ENCODE measurements around the gene UNC45B.

Gene UNC45B

DNA sequence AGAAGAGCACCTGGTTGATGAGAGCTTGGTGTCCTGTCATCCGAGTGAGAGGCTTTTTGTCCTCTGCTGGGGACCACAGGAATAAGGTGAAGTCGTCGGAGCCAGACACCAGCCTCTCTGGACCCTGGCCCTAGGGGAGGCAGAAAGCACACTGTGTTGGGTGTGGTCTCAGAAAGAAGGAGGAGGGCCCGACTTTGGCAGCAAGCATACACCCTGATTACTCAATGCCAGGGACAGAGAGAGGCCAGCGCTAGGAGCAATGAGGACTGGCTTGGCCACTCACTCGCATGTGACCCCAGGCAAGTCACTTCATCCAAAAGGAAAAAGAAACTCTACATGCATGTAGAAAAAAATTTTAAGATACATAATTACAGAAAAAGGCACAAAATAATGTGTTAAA is 12.3 kb upstream of the UNC45B start:
- Histone ChIP-seq H3K36me3 (peaks cover 98% of the 10 kb centered on the region), H3K27ac (no peak overlapping the region), H3K27me3 (ENCODE audit: insufficient read depth, low read depth, severe bottlenecking) (no peaks in the 10 kb centered on the region), H3K4me3 (ENCODE audit: low read depth, low read length) (no peak overlapping the region), H3K9me3 (ENCODE audit: severe bottlenecking) (no peaks in the 10 kb centered on the region)
- TF ChIP-seq, protein P1, sequence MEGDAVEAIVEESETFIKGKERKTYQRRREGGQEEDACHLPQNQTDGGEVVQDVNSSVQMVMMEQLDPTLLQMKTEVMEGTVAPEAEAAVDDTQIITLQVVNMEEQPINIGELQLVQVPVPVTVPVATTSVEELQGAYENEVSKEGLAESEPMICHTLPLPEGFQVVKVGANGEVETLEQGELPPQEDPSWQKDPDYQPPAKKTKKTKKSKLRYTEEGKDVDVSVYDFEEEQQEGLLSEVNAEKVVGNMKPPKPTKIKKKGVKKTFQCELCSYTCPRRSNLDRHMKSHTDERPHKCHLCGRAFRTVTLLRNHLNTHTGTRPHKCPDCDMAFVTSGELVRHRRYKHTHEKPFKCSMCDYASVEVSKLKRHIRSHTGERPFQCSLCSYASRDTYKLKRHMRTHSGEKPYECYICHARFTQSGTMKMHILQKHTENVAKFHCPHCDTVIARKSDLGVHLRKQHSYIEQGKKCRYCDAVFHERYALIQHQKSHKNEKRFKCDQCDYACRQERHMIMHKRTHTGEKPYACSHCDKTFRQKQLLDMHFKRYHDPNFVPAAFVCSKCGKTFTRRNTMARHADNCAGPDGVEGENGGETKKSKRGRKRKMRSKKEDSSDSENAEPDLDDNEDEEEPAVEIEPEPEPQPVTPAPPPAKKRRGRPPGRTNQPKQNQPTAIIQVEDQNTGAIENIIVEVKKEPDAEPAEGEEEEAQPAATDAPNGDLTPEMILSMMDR (IDR thresholded peaks at IDR 0.05; ENCODE audit: low read depth, low read length): no peak
- DNase-seq: no peak

DNA sequence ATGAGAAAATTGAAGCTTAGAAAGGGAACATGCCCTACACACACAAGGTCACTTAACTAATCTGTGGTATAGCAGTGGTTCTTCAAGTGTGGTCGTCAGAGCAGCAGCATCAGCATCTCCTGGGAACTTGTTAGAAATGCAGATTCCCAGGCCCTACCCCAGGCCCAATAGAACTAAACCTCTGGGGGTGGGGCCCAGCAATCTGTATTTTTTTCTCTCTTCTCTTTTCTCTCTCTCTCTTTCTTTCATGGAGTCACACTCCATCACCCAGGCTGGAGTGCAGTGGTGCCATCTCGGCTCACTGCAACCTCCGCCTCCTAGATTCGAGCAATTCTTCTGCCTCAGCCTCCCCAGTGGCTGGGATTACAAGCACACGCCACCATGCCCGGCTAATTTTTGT is 9.4 kb upstream of the UNC45B start:
- peaks cover 69% of the 10 kb centered on the region for H3K36me3 ChIP-seq
- H3K27me3 ChIP-seq (ENCODE audit: insufficient read depth, low read depth, severe bottlenecking): no peaks in the 10 kb centered on the region
- H3K9me3 ChIP-seq (ENCODE audit: severe bottlenecking): no peaks in the 10 kb centered on the region
- TF ChIP-seq, protein P1 (IDR thresholded peaks at IDR 0.05; ENCODE audit: low read depth, low read length): no peak
- DNase-seq: no peak
- H3K4me3 ChIP-seq (ENCODE audit: low read depth, low read length): no peak overlapping the region
- H3K27ac ChIP-seq: no peak overlapping the region

DNA sequence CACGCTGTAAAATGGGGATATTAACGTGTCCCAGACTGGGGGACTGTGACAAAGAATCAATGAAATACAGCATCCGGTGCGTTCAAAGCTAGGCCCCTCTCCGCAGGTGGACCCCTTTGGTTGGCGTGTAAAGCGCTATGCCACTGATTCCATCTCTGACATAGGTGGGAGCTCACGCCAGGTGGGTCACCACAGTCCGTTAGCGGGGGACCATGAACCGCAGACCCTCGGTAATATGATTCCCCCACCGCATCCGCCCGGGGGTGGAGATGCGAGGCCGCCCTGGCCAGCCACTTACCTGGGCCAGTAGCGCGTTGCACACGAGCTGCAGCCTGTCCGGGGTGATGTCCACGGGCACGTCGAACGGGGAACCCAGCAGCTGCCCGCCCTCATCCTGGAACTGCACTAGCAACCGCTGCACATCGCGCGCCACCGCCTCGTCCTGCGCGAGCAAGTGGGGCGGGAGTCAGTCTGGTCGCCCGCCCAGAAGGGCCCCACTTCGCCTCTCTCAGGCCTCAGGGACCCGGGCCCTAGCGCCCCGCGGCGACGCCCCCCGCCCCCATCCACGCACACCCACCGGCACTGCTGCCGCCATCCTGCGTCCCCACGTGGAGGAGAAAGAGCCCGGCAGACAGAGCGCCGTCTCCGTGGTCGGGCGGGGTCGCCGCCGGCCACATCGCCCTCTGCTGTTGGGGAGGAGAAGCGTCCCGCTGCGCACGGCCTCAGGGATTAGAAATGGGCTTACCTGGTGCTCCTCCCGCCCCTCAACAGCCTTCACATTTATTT is 5.7 kb upstream of the UNC45B start, which contains the start of gene NLE1:
TSS of gene NLE1 (minus strand) at position 623 of the 786 bp plus-strand sequence. CDS start at position 595, 28 bp downstream.
- peak within 1 kb of the TSS; percentile 74 for H3K27ac ChIP-seq
- TF ChIP-seq, protein P1 (IDR thresholded peaks at IDR 0.05; ENCODE audit: low read depth, low read length): peak; percentile 95
- H3K9me3 ChIP-seq (ENCODE audit: severe bottlenecking): no peaks in the 10 kb centered on the region
- H3K4me3 ChIP-seq (ENCODE audit: low read depth, low read length): peak within 1 kb of the TSS; percentile 96
- peak; percentile 87 for DNase-seq
- H3K36me3 ChIP-seq: peaks cover 32% of the 10 kb centered on the region
- H3K27me3 ChIP-seq (ENCODE audit: insufficient read depth, low read depth, severe bottlenecking): no peaks in the 10 kb centered on the region

DNA sequence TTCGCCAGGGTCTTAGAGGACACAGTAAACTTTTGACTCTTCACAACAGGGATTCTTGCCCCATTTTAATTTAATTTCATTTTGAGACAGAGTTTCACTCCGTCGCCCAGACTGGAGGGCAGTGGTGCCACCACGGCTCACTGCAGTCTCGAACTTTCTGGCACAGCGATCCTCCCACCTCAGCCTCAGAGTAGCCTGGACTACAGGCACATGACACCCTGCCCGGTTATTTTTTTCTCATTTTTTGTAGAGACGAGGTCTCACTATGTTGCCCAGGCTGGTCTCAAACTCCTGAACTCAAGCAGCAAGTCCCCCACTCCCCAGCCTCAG is 5.2 kb upstream of the UNC45B start:
- peaks cover 27% of the 10 kb centered on the region for H3K36me3 ChIP-seq
- TF ChIP-seq, protein P1 (IDR thresholded peaks at IDR 0.05; ENCODE audit: low read depth, low read length): no peak
- no peaks in the 10 kb centered on the region for H3K27me3 ChIP-seq (ENCODE audit: insufficient read depth, low read depth, severe bottlenecking)
- no peaks in the 10 kb centered on the region for H3K9me3 ChIP-seq (ENCODE audit: severe bottlenecking)
- DNase-seq: no peak
- H3K27ac ChIP-seq: no peak overlapping the region; the same call in 1 of the 2 replicates
- no peak overlapping the region; the same call in 1 of the 2 replicates for H3K4me3 ChIP-seq (ENCODE audit: low read depth, low read length)

DNA sequence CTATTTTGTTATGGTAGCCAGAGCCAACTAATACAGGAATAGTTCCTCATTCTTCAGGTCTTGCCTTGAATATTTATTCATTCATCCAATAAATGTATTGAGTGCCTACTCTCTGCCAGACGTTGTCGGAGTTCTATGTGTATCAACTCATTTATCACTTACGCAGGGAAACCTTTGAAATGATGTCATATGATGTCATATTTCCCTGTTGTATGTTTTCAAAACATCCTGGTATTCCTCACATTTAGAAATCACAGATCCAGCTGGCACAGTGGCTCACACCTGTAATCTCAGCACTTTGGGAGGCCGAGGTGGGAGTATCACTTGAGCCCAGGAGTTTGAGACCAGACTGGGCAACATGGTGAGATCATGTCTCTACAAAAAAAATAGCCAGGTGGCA is 2.8 kb upstream of the UNC45B start:
- Histone ChIP-seq H3K9me3 (ENCODE audit: severe bottlenecking) (no peaks in the 10 kb centered on the region), H3K27ac (no peak overlapping the region), H3K27me3 (ENCODE audit: insufficient read depth, low read depth, severe bottlenecking) (no peaks in the 10 kb centered on the region), H3K36me3 (peaks cover 4% of the 10 kb centered on the region), H3K4me3 (ENCODE audit: low read depth, low read length) (no peak overlapping the region)
- TF ChIP-seq, protein P1 (IDR thresholded peaks at IDR 0.05; ENCODE audit: low read depth, low read length): no peak
- no peak for DNase-seq
